ENCODE data around the gene KAT7.
"Not testable (repeated sequence)": the region's sequence is repeated elsewhere in the genome, so short reads cannot be mapped to it uniquely, and the experiment has no call there.

The KAT7 gene

DNA sequence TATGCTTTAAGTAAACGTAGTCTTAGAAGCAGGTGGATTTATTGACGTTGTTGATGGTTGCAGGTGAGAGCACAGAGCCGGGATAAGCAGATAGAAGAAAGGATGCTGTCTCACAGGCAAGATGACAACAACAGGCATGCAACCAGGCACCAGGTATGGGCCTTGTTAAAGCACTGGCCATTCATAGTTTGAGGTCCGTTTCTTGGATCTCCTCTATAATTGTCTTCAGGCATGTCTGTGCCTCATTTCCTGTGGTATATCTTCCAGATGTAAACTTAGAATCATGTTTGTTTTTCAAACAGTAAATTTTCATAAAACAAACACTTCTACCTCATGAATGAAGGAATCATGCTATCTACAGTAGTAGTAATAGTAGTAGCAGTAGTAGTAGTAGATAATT, 20.6 kb downstream of the KAT7 start:
- no peak for DNase-seq (ENCODE audit: low read depth)

DNA sequence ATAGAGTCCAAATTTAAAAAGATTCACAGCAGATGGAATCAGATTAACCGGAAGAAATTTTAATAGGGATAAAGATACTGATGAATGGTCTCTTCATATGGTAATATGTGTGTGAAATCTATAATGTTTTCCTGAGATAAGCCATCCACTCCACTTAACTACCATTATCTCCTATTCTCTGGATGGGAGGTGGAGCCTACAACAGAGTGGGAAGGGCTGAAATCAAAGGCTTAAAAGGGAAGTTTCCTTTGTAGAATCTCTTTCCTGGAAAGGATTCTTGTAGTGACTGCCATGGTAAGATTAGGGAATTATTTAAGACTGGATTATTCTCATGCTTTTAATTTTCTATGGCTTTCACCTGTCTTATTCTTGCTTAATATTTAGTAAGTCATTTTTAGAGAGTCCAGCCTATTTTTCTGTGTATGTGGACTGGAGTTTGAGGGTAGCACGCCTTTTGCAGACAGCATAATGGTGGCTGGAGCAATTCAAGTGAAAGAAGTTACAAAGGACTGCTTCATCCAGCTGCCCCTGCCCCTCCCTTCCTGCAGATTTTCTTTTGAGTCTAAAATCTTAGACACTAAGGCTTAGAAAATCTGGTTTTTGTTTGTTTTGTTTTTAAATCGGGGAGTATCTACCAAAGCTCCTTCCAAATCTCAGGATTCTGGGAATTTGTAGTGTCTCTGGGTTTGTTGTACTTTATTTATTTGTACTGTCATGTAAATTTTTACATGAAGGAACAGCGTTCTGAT, 26.5 kb downstream of the KAT7 start:
- no peak for DNase-seq (ENCODE audit: low read depth)

DNA sequence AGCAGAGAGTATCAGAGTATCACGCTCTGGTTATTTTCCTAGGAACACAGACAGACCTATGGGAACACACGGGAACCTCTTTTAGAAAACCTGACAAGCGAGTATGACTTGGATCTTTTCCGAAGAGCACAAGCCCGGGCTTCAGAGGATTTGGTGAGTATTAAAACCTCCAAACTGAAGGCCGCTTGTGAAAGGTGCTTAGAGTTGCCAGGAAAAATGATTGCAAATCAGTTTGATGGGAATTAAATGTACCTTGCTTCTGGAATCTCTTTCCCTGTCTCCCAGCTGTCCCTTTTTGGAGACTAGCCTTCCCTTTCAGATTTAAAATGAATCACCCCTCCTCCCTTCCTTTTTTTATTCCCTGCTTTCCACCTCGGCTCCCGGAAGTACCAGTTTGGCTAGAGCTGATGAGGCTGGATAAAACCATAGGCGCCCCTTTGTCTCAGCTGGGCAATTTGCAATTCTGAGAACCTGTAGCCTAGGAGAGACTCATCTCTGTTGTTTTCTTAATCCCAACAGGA, 27.3 kb downstream of the KAT7 start:
- no peak for DNase-seq (ENCODE audit: low read depth)

DNA sequence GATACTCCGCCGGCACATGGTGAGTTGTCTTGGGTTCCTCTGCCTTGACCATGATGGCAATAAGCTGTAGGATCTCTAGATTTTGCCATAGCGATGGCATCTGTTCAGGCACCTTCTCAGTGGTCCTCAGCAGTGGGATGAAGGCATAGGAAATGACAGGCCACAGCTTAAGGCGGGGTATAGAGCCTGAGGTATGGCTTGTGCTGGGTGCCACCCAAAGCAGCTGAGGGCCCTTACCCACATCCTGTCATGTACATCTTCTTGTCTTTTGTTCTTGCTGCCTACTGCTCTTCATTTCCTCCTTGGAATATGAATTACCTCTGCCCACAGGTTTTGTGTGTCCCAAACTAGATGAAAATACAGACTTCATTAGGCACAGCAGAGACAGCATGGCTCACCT, 29.5 kb downstream of the KAT7 start:
- peak; percentile 7 for DNase-seq (ENCODE audit: low read depth)

DNA sequence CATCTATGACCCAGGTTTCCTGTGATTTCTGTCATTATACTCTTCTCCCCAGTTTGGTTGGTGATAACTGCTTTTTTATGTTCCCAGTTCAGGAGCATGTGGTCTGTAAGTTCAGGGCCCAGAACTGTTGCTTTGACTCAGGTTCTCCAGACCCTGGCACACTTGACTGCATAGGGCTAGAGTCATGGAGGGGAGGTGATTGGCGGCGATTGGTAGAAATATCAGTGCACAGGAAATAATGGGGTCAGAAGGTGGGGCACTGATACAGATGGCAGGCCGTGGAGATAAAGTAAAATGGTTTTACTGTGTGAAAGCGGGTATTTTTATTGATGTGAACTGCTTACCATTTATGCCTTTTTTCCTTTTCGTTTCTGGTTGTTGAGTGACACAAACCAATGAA, 30.7 kb downstream of the KAT7 start:
- DNase-seq (ENCODE audit: low read depth) = no peak

DNA sequence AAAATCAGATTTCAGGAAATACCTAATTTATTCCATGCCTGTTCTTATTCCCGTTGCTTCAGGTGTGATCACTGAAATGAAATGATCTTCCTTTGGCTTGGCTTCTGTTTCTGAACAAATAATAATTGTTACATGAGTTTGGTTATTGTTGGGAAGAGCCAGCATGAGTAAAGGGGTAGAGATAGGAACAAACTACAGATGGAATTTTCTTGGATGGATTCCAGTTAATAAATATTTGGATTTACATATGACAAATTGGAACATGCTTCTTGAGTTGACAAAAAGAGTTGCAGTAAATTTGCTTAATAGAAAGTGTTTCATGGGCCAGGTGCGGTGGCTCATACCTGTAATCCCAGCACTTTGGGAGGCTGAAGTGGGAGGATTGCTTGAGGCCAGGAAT, 31.2 kb downstream of the KAT7 start:
- DNase-seq (ENCODE audit: low read depth) = no peak

DNA sequence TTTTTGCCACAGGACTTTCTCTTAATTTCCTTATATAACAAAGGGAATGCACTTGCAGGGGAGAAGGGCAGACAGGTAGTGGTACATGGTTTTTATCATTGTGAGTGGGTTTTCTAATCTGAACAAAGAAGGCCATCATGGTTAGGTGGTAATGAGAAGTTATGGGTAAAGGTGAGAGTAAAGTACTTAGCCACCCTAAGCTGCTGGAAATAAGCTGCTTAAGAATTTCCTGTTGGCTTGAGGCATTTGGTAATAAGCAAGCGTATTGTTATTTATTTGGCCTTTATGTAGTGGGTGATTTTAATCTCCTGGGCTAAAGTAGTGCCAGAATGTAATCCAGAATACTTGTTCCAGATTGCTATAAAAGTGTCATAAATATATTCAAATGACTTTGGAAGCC, 32.3 kb downstream of the KAT7 start:
- no peak for DNase-seq (ENCODE audit: low read depth)

DNA sequence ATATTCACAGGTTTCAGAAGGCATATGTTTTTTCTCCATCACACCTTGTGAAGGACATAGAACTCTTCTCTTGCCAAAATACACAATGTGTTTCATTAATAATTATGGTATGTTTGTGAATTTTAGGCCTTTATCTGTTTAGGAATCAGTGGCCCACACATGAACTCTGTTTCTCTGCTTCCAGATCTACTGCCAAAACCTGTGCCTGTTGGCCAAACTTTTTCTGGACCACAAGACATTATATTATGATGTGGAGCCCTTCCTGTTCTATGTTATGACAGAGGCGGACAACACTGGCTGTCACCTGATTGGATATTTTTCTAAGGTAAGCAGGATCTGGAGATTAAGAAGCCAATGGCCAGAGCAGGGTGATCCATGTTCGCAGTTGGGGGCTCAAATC, 33.0 kb downstream of the KAT7 start:
- no peak for DNase-seq (ENCODE audit: low read depth)

DNA sequence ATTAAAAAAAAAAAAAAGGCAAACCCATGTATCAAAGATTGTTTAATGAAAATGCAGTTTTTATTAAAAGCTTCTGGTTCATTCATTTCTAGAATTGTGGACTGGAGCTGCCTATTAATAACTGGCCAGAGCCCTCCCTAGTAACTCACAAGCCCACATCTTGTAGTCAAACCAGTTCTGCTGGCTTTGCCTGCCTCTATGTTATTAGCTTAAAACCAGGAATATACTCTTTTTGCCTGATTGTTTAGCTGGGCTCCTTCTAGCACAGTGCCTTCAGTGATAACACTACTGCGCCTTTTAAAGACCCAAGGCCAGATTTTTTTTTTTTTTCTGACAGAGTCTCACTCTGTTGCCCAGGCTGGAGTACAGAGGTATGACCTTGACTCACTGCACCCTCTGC, 33.4 kb downstream of the KAT7 start:
- DNase-seq (ENCODE audit: low read depth) = no peak

DNA sequence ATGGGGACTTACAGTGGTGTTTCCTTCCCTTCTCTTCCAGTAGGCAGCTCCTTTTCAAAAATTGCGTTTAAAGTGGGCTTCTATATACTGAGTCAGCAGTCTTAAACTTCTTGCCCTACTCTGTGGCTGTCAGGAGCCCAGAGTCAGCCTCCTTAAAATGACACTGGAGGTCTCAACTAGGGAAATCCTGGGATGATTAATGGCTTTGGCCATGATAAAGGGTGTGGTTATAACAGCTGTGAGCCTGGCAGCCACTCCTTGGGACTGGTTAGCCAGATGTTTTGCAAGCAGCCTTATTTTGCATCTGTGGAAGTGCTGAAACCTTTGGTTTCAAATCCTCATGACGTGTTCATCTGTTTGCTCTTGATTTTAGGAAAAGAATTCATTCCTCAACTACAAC, 34.3 kb downstream of the KAT7 start:
- no peak for DNase-seq (ENCODE audit: low read depth)

DNA sequence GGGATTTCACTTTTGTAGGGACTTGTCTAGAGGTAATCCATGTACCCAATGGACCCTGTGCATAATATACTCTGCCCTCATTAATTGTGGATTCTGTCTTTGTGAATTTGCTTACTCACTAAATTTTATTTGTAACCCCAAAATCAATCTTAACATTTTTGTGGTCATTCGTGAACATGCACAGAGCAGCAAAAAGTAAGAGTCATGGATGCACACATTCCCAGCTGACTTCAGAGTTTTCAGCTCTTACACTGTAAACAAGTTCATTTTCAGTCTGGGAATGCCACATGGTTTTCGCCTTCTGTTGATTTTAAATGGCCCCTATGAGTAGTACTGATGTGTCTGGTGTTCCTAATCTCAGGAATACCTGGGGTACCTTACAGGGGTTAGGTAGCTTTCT, 35.1 kb downstream of the KAT7 start:
- no peak for DNase-seq (ENCODE audit: low read depth)

DNA sequence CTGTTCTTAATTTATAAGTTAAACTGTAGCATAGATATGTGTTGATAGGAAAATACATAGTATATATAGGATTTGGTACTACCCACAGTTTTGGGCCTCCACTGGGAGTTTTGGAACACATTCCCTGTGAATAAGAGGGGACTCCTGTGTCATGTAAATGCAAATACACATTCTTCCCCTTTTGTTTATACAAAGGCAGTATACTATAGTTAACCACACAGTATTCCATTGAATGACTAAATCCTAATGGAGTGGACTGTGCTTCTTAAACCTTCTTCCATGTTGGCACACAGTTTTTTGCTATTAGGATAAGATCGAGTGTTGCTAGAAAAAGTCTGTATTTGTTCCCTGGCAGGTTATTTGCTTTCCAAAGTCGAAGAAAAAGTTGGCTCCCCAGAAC, 37.2 kb downstream of the KAT7 start:
- DNase-seq (ENCODE audit: low read depth) = no peak

DNA sequence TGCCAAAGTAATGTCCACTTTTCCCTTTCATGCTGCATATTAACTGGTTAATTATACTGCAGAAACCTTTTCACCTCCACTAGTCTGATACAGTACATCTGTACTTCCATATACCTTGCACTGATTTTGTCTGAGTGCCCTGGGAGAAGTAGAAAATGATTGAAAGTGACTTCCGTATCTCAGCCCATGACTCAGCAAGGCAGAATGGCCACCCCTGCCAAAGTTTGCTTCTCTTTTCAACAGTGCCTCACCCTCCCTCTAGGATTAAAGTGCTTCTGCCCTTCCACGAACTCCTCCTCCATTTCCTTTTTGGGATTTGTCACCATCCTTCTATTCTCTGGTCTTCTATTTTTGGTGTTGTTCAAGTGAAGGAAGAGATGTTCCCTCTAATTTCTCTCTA, 39.8 kb downstream of the KAT7 start:
- not testable (repeated sequence) for DNase-seq (ENCODE audit: low read depth)

DNA sequence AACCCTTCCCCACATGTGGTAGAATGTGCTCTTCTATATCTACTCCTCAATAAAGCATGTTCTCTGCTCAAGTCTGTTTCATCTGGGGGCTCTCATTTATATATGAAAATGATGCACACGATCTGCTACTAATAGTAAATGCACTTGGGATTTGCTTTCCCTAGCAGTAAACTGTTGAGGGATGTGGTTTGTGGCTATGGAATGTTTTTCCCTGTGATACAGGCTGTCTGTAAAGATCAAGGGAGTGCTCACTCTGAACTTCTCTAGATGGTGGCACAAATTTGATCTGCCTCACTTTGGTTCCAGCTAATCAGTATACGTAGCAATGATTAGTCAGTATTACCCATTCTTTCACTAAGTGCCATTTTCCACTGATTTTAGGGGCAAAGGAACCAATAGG, 40.5 kb downstream of the KAT7 start:
- DNase-seq (ENCODE audit: low read depth) = no peak

DNA sequence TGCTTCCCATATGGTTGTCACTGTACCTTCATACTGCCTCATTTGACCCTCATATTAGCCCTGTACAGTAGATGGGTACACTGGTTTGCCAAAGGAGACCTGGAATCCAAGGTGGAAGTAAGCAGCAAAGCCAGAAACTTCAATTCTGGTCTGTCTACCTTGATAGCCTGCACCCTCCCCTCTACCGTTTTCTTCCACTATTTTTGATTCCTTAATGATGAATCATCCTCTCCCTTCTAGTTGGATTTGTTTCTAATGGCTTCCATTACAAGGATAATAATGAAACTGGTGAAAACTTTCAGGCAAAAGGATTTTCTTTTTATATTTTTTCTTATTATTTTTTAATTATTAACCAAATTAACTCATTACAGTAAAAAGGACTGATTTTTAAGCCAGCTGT, 42.1 kb downstream of the KAT7 start:
- DNase-seq (ENCODE audit: low read depth) = no peak

DNA sequence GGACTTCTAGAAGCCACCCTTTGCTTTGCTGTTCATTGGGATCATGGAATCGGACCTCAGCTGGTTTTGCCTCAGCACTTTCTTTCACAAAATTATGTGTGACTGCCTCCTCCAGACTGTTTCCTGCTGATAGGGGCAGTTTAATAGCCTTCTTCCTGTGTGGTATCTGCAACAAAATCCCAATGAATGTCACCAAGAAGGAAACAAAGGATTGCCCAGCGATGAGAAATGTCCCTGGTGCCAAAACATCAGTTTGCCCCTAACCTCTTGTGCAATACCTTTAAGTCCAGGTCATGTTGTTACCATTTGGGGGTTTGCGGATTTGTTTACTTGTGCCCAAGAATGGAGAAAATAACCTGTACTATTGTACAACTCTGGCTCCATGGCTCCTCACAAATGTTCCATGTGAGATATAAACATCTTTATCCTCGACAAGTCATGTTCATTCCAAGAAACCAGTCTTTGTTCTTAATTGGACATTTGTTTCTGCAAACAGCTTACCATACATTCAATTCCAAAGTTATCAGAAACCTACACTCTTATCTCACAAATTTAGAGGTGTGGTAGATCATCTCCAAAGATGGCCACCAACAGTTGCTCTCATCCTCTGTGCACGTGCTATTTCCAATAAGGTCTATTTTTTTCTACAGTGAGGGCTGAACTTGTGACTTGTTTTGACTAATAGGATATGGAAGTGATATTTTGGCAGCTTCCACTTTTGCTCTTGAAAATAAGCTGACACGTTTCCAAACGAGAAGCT, 44.5 kb downstream of the KAT7 start:
- DNase-seq (ENCODE audit: low read depth) = no peak

DNA sequence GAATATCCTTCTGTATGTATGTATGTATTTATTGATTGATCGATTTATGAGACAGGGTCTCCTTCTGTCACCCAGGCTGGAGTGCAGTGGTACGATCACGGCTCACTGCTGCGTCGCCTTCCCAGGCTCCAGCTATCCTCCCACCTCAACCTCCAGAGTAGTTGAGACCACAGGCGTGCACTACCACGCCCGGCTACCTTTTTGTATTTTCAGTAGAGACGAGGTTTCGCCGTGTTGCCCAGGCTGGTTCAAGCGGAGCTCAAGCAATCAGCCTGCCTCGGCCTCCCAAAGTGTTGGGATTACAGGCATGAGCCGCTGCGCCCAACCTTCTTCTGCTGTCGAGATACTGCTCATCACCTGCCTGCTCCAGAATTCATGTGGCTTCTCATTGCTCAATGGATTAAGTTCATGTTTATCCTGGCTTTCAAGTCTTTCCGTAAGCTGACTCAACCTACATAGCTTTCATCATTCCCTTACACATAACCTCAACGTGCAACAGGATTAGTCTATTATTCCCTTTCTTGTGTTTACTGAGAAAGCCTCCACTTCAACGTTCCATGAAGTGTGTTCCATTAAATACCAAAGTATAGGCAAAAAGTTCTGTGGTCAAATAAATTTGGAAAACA, 45.8 kb downstream of the KAT7 start:
- DNase-seq (ENCODE audit: low read depth) = no peak

DNA sequence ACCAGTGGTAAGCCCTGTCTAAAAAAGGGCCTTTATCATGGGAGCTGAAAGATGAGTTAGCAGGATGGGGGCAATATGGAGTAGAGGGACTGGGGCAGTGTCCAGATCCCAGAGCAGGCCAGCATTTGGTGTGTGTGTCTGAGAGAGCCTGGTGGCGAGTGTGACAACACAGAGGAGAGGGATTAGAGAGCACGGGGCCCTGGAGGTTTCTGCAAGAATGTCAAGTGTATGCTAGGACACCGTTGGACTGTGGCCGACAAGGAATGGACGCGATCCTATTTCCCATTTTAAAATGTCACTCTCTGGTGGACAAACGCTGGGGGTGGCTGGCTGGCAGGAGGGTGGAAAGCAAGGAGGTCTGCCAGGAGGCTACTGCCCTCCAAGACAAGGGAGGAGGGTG, 47.0 kb downstream of the KAT7 start:
- no peak for DNase-seq (ENCODE audit: low read depth)

DNA sequence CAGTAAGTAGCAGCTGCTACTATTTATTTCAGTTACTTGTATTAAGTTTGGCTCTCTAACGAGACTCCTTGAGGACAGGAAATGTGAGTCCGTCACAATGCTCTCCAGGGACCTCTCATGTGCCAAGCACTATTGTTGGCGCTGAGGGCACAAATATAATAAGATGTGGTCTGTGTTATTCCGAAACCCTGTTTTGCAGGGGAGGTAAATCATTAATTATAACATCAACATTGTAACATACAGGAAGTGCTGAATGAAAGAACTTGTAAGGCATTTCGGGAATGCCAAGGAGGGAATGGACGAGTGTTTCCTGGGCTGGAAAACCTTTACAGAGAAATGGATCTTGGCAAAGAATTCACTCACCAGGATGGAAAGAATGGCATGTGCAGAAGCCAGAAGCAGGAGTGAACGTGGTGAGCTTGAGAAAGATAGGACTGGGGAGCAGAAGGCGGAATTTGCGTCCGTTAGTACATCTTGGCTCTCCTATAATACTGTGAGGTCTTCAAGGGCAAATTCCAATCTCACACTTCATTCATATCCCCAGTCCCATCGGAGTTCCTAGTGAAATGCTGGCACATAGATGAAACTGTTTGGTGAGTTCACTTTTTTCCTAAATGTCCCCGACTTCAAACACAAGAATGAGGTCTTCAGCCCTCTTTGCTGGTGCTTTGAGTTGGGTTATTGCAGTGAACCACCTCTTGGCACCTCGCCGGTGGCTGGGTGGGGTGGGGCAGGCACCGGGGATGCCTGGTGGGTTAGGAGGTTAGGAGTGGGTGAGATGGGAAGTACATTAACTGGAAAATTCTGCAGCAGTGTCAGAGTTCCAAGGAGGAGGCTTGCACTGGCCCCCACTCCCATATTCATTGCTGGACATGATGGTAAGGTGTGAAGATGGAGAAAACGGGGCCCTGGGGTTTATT, 47.9 kb downstream of the KAT7 start:
- no peak for DNase-seq (ENCODE audit: low read depth)

DNA sequence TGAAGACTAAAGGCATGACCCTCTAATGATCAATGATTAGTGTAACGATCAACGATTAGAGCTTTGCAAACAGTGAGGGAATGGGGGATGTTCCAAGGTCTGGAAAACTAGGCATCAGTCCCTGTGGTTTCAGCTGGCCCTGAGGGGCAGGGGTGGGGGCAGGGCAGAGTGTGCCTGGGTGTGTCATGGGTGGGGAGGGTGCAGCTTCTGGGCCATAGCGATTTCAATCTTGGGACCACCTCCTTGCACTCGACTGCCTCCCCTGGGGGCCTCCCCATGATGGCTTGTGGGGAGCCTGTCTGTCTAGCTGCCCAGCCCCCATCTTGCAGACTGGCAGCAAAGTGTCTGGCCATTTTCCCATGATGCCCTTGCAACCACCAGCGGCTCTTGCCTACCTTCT, 51.0 kb downstream of the KAT7 start:
- no peak for DNase-seq (ENCODE audit: low read depth)

DNA sequence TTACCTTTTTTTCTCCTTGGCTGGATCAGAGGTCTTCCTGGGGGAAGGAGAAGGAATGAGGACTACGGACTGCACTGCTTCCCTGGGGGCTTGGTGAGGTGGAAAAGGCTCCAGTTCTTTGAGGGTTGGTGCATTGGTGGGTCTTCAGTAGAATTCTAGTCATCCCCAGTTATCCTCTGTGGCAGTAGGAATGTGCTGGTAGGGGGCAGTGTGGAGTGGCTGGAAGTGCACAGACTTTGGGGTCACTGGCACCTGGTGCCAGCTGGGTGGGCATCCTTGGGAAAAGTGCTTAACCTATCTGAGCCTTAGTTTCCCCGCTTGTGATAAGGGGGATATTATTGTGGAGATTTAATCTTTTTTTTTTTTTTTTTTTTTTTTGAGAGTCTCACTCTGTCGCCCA, 53.1 kb downstream of the KAT7 start:
- DNase-seq (ENCODE audit: low read depth) = no peak

DNA sequence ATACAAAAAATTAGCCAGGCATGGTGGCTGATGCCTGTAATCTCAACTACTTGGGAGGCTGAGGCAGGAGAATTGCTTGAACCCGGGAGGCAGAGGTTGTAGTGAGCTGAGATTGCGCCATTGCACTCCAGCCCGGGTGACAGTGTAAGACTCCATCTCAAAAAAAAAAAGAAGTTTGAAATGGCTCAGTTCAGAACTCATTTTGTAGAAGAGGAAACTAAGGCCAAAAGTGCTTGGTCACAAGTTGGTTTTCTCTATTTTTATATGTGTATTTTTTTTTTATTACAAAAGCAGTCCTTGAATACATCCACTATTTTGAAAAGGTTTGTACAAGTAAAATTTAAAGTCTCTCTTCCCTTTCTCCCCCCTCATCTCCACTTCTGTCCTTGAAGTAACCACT, 53.9 kb downstream of the KAT7 start:
- DNase-seq (ENCODE audit: low read depth) = no peak
